GM06990 (cell line): Measurements from ENCODE around the gene PRKCE.

Source experiments
- DNase-seq: peaks from one replicate; pipeline ENCODE4 v3.0.0-alpha.2; 2011; ENCODE audit not compliant: insufficient read length; ENCODE audit errors: extremely low read depth
- H3K27me3 ChIP-seq: replicated peaks from 2 replicates; pipeline ENCODE4 v1.6.0; 2011; ENCODE audit warnings: low read length; ENCODE audit not compliant: control insufficient read depth, insufficient read depth
- H3K36me3 ChIP-seq: 2 replicates; pipeline ENCODE4 v1.5.1; 2011; ENCODE audit warnings: low read length; ENCODE audit not compliant: control insufficient read depth, insufficient read depth
- H3K4me3 ChIP-seq: replicated peaks from 2 replicates; pipeline ENCODE4 v1.5.1; 2011; ENCODE audit warnings: low read depth, mild to moderate bottlenecking, control low read depth, low read length
- TF ChIP-seq, protein P1 (sequence below): IDR thresholded peaks from 2 replicates; pipeline ENCODE4 v1.5.1; 2011; ENCODE audit warnings: low read length, control low read depth, mild to moderate bottlenecking, inconsistent platforms; ENCODE audit not compliant: insufficient read depth, poor library complexity, severe bottlenecking

PRKCE gene

DNA sequence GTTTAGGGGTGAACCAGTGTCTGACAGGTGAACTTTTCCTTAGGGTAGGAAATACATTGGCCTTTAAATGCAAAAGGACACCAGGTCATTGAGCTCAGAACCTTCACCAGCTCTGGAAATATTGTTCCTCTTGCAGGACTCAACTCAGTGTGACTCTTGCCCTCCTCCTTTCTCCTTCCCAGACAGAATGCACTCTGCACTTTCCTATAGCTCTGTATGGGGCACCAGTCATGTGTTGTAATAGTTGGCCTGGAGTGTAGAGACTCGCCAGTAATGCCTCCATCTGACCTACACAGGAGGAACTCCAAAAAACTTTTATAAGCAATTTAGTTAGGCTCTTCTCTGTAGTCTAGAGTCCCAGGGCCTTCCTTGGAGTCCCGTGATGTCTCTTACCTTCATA lies 397.2 kb downstream of the PRKCE start:
- DNase-seq: no peak
- TF ChIP-seq, protein P1, sequence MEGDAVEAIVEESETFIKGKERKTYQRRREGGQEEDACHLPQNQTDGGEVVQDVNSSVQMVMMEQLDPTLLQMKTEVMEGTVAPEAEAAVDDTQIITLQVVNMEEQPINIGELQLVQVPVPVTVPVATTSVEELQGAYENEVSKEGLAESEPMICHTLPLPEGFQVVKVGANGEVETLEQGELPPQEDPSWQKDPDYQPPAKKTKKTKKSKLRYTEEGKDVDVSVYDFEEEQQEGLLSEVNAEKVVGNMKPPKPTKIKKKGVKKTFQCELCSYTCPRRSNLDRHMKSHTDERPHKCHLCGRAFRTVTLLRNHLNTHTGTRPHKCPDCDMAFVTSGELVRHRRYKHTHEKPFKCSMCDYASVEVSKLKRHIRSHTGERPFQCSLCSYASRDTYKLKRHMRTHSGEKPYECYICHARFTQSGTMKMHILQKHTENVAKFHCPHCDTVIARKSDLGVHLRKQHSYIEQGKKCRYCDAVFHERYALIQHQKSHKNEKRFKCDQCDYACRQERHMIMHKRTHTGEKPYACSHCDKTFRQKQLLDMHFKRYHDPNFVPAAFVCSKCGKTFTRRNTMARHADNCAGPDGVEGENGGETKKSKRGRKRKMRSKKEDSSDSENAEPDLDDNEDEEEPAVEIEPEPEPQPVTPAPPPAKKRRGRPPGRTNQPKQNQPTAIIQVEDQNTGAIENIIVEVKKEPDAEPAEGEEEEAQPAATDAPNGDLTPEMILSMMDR: no peak
- H3K4me3 ChIP-seq: no peak overlapping the region
- no peaks in the 10 kb centered on the region for H3K36me3 ChIP-seq
- H3K27me3 ChIP-seq: no peaks in the 10 kb centered on the region

DNA sequence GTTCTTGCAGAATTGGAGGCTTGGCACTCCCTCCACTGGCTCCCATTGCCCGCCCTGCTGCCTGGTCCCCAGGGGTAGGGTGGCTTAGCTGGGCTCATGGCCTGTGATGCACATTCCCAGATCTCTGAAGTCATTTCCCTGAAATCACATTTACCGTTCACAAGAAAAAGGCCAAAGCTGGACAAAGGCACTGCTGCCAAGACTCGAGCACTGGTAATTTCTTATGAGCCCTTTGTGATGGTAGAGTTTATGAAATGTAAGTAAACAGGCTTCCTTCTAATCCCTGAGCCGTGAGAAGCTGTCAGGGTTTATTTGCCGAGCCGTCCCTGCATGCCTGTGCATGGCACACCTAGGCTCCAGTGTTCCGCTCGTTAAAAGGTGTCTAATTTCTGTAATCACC lies 398.6 kb downstream of the PRKCE start:
- H3K4me3 ChIP-seq: no peak overlapping the region
- TF ChIP-seq, protein P1: no peak
- DNase-seq: no peak
- no peaks in the 10 kb centered on the region for H3K27me3 ChIP-seq
- H3K36me3 ChIP-seq: no peaks in the 10 kb centered on the region

DNA sequence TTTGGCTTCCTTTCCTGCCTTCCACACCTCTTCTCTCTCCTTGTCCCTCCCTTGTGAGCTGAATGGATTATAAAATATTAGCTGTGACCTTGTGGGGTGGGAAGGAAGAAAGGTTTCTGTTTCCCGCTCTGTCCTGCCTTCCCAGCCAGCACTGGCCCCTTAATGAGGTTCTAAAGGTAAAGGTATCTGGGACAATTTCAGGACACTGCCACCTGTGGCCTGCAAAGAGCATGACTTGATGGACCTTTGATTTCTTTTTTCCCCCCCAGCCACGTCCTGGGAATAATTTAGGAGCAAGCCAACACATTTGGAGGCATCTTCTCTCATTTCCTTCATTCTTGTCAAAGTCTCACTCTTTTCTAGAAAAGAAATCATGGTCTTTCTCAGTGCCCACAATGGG lies 399.0 kb downstream of the PRKCE start:
- H3K36me3 ChIP-seq: no peaks in the 10 kb centered on the region
- no peaks in the 10 kb centered on the region for H3K27me3 ChIP-seq
- TF ChIP-seq, protein P1: peak; percentile 14
- DNase-seq: no peak
- no peak overlapping the region for H3K4me3 ChIP-seq

- Histone ChIP-seq H3K27me3 (no peaks in the 10 kb centered on the region), H3K4me3 (no peak overlapping the region), H3K36me3 (no peaks in the 10 kb centered on the region)
- no peak for DNase-seq
- TF ChIP-seq, protein P1: no peak
Measured at GRCh38 chr2:46051085-46051484, 399.6 kb downstream of the PRKCE start.

DNA sequence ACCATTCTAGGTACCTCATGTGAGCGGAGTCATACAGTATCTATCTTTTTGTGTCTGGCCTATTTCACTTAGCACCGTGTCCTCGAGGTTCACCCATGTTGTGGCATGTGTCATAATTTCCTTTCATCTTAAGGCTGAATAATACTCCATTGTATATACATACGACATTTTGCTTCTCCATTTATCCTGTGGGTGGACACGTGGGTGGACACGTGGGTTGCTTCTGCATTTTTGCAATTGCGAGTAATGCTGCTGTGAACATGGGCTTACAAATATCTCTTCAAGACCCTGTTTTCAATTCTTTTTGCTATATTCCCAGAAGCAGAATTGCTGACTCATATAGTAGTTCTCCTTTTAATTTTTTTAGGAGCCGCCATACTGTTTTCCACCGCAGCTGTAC lies 402.1 kb downstream of the PRKCE start:
- Histone ChIP-seq H3K4me3 (no peak overlapping the region), H3K36me3 (no peaks in the 10 kb centered on the region), H3K27me3 (no peaks in the 10 kb centered on the region)
- DNase-seq: no peak
- TF ChIP-seq, protein P1: no peak

GRCh38 chr2:46056541-46056940 lies 405.1 kb downstream of the PRKCE start:
- Histone ChIP-seq H3K27me3 (no peaks in the 10 kb centered on the region; the same call in 1 of the 2 replicates), H3K4me3 (no peak overlapping the region), H3K36me3 (no peaks in the 10 kb centered on the region)
- no peak for DNase-seq
- TF ChIP-seq, protein P1: no peak
